Stimulated activated CD8-positive, alpha-beta memory T cell treated with anti-CD3 and anti-CD28 coated beads, Interleukin-7, amount 100 ng/mL, for 4 hours (primary cell): Measurements from ENCODE around the gene ITCH.
"Not testable (repeated sequence)": the region's sequence is repeated elsewhere in the genome, so short reads cannot be mapped to it uniquely, and the experiment has no call there.

Source experiments
- DNase-seq, 2 donors: peaks; one replicate each; pipeline ENCODE4 v3.0.0-alpha.2; 2020; ENCODE audit warnings: low read depth in 2 of 2

ITCH gene

DNA sequence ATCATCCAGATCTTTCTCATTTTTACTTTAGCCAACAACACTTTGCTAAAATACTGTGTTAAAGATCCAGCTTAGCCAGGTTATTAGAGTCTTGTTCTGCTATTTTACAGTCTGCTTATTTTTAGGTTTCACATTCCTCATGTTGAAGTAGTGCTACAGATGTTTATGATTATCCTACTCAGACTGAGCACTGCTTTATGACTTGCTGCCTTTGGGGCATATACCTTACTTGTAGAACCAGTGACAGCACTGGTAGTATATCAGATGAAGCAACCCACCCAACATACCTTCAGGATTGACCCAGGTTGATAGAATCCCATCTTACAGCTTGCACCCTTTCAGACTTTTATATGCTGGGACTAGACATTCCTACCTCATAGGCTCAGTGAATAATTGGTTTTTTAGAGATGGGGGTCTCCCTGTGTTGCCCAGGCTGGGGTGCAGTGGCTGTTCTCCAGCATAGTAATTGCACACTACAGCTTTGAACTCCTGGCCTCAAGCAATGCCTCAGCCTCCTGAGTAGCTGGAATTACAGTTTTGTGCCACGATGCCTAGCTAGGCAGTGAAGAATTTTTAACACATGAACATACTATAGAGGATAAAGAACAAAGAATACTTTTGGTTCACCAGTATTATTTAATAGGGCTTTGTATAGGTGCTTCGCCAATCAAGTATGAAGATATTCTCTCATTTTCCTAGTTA lies 89.4 kb downstream of the ITCH start:
- DNase-seq = no peak

DNA sequence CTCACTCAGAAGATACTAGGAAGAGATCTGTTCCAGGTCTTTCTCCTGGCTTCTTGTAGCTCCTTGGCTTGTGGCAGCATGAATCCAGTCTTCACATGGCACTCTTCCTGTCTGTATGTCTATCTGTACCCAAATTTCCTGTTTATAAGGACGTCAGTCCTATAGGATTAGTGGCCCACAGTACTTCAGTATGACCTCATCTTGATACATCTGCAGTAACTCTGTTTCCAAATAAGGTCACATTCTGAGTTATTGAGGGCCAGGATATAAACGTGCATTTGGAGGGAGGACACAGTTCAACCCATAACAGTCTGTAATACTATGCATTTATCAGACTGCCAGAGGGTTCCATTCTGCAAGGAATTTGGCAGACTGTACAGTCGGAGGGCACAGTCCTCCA lies 95.6 kb downstream of the ITCH start:
- no peak for DNase-seq

DNA sequence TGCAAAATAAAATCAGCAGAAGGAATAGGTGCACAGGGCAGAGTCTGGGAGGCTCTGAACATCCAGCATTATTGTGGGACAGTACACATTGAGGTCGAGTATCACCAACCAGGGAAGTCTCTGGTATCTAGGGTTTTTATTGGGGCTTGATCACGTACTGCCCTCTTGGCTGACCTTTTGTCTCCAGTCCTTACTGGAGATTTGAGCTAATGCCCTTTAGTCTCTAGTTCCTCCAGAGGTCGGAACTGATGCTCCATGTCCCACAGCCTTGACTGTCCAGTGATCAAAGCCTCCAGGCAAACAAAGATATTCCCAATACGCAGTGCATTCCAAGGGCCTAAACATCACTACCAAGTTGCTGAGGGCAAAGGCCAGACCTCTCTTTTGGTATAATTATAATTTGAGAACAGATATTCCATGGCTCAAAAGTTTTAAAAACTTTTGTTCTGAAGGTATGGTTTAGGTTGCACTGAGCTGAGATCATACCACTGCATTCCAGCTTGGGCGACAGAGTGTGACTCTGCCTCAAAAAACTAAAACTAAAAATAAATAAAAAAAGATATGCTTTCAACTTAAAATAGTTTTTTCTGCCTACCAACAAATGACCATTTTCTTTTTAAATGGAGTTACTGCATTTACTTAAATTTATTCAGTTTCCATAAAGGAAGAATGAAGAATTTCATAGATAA lies 96.3 kb downstream of the ITCH start:
- no peak for DNase-seq

DNA sequence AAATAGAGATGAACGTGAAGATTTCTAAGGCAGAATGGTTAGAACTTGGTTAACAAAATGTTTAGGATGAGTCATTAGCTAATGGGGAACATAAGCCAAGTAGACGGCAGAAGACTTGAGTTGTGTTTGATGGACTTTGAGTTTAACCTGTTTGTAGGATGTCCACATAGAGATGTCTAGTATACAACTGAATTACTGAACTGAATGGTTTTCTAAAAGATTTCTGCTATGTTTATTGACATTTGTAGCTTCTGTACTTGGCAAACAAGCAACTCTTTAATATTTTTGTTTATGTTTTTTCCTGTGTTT lies 98.7 kb downstream of the ITCH start:
- no peak for DNase-seq

DNA sequence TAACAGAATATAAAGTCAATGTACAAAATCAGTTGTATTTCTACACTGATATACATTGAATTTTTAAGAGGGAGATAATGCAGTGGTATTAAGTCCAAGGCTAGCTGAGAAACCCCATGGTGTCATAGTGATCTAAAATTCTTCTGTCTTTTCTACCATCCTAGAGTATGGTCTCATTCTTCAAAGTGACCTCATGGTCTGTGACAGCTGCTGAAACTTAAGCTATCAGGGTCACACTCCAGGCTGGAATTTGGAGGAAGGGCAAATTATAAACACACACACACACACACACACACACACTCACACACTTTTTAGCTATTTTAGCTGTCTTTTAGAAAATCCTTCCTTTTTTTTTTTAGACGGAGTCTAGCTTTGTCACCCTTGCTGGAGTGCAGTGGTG lies 105.9 kb downstream of the ITCH start:
- DNase-seq = no peak

DNA sequence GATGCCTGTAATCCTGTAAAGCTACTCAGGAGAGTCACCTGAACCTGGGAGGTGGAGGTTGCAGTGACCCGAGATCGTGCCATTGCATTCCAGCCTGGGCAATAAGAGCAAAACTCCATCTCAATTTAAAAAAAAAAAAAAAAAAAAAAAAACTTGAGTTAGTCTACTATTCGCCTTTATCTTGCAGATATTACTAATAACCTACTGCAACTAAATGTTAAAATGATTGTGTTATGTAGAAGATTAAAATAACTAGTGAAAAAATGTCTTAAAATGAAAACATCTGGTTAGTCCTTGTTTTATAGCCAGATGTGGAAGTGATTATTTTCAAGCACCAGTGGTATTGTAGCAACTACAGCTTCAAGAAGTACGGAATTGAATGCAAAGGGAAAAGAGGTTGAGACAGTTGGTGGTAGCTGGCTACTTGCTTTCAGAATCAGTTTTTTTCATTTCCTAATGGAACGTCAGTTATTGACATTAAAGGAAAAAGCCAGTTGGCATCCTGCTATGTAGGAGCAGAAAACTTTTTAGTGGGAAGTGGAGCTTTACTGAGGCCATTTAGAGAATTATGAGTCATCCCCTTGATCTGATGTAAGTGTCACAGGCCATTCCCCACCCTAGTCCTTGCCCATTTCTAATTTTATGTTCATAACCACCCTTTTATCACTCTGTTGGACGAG lies 109.3 kb downstream of the ITCH start:
- DNase-seq = no peak

DNA sequence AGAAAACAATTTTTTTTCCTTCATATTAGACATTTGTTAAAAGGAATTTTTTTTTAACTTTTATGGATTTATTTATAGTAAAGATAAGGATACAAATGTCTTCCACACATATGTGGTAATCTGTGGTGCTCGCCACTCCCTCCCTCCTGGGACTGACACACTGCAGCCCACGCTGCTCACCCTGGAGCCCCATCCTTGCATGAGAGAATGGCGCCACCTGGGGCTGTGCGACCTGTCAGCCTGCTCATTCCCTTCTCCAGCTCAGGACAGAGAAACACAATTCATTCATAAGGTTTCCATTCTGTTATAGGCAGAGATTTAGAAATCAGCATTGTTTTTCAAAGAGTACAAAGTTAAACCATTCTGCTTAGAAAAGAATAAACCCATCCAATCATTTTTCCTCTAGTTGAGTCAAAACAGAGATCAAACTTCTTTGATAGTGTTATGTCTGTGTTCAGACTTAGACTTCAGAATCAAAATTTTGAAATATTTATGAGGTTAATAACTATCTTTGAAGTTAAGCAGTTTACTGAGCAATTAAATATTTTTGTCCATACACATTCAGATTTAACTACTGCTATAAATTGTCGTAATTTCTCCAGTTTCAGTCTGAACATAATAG lies 110.3 kb downstream of the ITCH start:
- no peak for DNase-seq

DNA sequence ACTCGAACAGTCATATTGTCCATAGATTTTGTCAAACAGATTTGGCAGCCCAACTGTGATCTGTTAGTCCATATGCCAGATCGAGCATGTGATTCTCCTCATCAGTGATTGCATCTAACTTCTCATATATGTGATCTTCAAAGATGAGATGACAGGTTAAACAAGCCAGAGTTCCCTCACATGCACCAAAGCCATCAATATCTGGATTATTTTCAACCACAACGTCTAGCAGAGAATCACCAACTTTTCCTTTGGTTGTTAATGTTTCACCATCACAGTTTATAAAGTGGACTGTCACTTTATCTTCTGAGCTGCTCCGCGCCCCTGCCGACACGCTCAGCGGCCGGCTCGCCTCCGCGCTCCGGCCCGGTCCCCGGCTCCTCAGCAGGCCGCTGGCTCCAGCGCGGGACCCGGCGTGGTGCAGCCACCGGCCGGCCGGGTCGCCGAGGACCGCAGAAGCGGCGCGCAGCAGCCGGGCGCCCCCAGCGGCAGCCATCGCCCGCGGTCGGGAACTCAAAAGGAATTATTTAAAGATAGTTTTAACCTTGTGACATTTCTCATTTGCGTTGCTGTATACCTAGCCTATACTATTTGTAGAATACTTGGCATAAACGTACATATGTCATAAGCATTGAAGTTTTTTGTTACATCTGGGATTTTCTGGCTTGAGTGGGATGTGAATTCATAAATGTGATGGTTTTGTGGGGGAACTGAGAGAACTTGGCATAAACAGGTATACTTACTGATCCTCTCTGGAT lies 113.1 kb downstream of the ITCH start:
- peak in 1 of 2 donors; percentile 10 for DNase-seq

DNA sequence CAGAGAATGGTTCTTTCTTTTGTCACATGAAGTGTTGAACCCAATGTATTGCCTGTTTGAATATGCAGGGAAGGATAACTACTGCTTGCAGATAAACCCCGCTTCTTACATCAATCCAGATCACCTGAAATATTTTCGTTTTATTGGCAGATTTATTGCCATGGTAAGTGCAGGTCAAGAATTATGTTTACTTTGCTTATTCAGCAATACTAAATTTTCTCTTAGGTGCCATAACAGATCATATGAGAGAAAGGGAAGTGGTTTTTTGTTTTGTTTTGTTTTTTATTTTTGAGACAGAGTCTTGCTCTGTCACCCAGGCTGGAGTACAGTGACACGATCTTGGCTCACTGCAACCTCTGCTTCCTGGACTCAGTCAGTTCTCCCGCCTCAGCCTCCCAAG lies 116.6 kb downstream of the ITCH start:
- DNase-seq = no peak

DNA sequence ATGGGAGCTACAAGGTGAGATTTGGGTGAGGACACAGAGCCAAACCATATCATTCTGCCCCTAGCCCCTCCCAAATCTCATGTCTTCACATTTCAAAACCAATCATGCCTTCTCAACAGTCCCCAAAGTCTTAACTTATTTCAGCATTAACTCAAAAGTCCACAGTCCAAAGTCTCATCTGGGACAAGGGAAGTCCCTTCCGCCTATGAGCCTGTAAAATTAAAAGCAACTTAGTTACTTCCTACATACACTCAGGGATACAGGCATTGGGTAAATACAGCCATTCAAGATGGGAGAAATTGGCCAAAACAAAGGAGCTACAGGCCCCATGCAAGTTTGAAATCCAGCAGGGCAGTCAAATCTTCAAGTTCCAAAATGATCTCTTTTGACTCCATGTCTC lies 119.1 kb downstream of the ITCH start:
- not testable (repeated sequence) for DNase-seq

DNA sequence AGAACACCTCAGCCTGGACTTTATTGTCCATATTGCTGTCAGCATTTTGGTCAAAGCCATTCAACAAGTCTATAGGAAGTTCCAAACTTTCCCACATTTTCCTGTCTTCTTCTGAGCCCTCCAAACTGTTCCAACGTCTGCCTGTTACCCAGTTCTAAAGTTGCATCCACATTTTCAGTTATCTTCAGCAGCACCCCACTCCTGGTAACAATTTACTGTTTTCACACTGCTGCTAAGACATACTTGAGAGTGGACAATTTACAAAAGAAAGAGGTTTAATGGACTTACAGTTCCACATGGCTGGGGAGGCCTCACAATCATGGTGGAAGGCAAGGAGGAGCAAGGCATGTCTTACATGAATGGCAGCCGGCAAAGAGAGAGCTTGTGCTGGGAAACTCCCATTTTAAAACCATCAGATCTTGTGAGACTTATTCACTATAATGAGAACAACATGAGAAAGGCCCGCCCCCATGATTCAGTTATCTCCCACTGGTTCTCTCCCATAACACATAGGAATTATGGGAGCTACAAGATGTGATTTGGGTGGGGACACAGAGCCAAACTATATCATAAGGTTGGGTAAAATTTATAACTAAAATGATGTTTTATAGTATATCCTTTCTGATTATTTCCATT lies 120.6 kb downstream of the ITCH start:
- DNase-seq = not testable (repeated sequence)

DNA sequence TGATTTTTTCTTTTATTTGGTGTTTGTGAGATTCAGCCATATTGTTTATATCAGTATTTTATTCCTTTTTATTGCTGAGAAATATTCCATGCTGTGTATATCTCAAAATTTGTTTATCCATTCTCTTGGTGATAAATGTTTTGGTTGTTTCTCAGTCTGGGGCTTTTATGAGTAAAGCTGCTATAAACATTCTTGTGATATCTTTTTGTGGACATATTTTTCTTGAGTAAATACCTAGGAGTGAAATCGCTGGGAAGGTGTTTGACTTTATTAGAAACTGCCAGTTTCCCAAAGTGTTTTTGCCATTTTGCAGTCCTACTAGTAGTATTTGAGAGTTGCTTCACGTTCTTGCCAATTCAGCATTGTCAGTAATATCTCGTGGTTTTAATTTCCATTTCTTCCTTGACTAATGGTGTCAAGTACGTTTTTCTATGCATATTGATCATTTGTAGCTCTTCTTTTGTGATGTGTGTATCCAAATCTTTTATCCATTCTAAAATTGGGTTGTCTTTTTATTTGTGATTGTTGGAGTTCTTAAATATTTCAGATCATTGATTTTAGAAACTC lies 122.1 kb downstream of the ITCH start:
- DNase-seq = no peak

DNA sequence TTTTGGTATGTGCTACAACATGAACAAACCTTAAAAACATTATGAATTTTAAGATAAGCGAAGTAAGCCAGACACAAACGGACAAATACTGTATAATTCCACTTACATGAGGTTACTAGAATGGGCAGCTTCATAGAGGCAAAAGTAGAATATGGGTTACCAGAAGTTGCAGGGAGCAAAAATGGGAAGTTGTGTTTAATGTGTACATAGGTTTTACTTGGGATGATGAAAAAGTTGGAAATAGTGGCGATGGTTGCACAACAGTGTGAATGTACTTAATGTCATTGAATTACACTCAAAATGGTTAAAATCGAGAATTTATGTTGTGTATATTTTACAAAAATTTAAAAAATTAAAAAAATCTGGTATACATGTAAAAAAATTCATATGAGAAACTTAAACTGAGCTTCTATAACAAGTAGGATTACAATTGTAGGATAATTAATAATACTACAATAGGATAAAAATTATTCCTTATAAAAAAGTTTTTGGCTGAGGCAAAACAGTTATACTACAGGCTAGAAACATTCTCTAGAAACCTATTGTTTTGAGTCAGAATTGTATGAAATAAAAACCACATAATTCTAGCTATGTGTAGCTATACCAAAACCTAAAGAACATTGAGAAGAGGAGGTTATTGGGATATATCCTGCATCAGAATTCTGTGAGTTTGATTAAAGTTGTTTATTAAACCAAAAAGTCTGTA lies 128.3 kb downstream of the ITCH start:
- no peak for DNase-seq

DNA sequence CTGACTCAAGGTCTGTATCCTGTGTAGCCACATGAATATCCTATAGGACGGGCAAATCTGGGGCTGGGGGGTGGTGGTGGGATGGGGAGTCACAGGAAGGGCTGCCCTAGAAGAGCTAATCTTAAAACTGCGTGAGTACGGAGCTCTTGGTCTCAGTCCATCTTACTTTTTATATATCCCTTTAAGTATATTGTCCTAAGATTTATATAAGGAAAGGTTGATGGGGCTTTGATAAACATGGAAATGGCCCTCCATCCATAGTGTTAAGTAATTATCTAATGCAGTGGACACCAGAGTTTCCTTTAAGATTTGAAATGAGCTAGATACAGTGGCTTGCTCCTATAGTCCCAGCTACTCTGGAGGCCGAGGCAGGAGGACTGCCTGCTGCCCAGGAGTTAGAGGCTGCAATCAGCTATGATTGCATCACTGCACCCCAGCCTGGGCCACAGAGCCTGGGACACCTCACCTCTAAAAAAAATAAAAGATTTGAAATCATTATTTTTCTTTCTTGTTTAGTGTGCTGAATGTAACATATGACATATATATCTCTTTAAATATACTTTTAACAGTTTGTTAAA lies 128.9 kb downstream of the ITCH start:
- DNase-seq = no peak

DNA sequence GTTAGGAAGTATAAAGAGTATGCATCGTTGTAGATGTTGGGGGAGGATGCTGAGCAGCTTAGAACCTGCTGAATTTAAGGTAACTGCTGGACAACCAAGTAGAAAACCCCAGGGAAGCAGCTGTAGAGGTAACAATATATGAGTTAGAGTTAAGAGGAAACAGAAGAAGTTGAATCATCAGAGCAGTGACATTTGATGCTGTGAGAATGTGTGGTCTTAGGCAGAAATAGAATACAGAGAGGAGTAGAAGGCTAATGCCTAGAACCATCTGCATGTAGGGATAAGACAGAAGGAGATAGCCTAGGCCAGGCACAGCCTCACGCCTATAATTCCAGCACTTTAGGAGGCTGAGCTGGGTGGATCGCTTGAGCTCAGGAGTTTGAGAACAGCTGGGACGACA lies 130.6 kb downstream of the ITCH start:
- no peak for DNase-seq

DNA sequence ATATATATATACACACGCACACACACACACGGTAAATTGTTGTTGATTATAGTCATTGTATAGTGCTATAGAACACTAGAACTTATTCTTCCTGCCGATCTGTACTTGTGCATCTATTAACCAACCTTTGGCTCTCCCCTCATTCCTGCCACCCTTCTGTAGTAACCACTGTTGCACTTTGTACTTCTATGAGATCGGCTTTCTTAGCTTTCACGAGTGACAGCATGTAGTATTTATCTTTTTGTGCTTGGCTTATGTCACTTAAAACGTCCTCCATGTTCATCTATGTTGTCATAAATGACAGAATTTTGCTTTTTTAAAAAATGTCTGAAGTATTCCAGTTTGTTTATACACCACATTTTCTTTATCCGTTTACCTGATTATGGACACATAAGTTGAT lies 132.2 kb downstream of the ITCH start:
- no peak for DNase-seq

DNA sequence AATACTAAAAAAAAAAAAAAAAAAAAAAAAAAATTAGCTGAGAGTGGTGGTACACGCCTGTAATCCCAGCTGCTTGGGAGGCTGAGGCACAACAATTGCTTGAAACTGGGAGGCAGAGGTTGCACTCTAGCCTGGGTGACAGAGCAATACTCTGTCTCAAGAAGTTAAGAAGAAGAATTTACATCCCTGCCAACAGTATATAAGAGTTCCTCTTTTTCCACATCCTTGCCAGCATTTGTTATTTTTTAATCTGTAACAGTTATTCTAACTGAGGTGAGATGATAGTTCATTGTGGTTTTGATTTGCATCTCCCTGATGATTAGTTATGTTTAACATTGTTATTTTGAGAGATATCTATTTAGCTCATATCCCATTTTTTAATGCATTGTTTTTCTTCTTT lies 132.8 kb downstream of the ITCH start:
- DNase-seq = no peak

DNA sequence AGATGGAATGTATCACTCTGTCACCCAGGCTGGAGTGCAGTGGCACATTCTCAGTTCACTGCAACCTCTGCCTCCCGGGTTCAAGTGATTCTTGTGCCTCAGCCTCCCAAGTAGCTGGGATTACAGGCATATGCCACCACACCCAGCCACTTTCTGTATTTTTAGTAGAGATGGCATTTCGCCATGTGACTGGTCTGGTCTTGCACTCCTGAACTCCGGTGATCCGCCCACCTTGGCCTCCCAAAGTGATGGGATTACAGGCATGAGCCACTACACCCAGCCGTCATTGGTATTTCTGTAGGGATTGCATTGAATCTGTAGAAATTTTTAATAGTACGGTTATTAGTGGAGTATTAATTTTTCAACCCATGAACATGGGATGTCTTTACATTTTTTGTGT lies 134.5 kb downstream of the ITCH start:
- not testable (repeated sequence) for DNase-seq

DNA sequence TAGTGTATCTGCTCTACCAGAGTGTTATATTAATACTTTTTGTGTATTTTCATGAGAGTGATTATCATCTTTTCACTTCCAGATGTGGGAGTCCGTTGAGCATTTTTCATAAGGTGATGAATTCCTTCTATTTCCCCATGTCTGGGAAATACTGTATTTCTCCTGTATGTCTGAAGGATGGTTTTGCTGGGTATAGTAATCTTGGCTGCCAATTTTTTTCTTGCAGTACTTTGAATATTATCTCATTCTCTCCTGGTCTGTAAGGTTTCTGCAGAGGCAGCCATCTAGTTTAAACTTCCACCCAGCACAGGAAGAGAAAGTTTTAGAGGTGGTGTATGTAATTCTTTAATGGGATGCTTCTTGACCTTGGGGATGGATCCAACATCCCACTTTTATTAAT lies 137.8 kb downstream of the ITCH start:
- no peak for DNase-seq

DNA sequence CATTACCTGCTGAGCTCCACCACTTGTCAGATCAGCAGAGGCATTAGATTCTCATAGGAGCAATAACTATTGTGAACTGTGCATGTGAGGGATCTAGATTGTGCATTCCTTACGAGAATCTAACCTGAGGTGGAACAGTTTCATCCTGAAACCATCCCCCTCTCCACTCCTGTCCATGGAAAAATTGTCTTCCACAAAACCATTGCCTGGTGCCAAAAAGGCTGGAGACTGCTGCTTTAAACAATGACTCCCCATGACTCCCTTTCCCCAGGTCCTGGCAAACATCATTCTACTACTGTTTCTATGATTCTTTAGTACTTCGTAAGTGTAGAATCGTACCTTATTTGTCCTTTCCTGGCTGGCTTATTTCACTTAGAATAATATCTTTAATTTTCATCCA lies 143.4 kb downstream of the ITCH start:
- no peak for DNase-seq
